Adrenal gland (tissue), 5 donors: ENCODE measurements around the gene SLC10A3.

Experiments used
- CTCF ChIP-seq, 6 experiments: fragments of 450-650 bp in 4 of 6; fragments of 200-600 bp in 2 of 6; sonication (generic) in 1 of 6; IDR thresholded peaks; 1 replicate in 5 of 6; 2 replicates in 1 of 6; pipeline versions ENCODE4 v1.5.1 to v1.8.0; 2016 to 2021; ENCODE audit warnings: antibody characterized with exemption in 6 of 6, mild to moderate bottlenecking in 2 of 6, moderate library complexity in 1 of 6
- POLR2A ChIP-seq, 2 donors: fragments of 450-650 bp; IDR thresholded peaks; one replicate each; pipeline ENCODE4 v1.6.1; 2017; ENCODE audit warnings: antibody characterized with exemption in 2 of 2, mild to moderate bottlenecking in 2 of 2, moderate library complexity in 1 of 2
- donor health status: DM: no; HTN: no; CAD: no.

- TF ChIP-seq CTCF (IDR thresholded peaks at IDR 0.05) (peak in 2 of 6 experiments; percentile 10 to 23), POLR2A (IDR thresholded peaks at IDR 0.05) (peak; percentile 52 to 61)
These were observed 46.3 kb downstream of the SLC10A3 start, which contains the start of gene FAM50A for GRCh38 chrX:154443992-154444754.
